ENCODE measurements around the gene IL1RAPL1.

DNA sequence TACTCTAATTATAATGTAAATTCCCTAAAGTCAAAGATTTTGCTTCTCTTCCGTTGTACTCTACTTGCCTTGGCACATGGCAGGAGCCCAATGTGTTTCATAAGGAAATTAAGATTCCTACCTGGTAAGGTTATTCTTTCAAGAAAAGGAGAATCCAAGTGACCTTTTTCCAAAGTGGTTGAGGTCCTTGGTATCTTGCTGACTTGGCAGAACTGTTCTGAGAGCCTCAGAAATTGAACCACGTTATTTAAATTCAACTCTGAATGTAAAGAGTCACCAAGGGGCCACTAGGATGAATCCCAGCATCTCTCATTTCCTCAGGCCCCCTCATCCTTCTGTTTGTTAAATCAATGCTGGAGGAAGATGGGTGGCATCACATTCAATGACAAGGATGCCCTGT, 1209.9 kb downstream of the IL1RAPL1 start:
- TF ChIP-seq SUZ12 (IDR thresholded peaks at IDR 0.05; ENCODE audit: extremely low read depth, insufficient read depth, insufficient read length) = no peak
- TF ChIP-seq ZNF274 (IDR thresholded peaks at IDR 0.05; ENCODE audit: low read depth, low read length) = no peak
- no peak for TF ChIP-seq YY1 (IDR thresholded peaks at IDR 0.05; ENCODE audit: insufficient read depth, insufficient read length)

All from NT2/D1 (cell line).